ENCODE results near the gene TSEN54.

The TSEN54 gene

DNA sequence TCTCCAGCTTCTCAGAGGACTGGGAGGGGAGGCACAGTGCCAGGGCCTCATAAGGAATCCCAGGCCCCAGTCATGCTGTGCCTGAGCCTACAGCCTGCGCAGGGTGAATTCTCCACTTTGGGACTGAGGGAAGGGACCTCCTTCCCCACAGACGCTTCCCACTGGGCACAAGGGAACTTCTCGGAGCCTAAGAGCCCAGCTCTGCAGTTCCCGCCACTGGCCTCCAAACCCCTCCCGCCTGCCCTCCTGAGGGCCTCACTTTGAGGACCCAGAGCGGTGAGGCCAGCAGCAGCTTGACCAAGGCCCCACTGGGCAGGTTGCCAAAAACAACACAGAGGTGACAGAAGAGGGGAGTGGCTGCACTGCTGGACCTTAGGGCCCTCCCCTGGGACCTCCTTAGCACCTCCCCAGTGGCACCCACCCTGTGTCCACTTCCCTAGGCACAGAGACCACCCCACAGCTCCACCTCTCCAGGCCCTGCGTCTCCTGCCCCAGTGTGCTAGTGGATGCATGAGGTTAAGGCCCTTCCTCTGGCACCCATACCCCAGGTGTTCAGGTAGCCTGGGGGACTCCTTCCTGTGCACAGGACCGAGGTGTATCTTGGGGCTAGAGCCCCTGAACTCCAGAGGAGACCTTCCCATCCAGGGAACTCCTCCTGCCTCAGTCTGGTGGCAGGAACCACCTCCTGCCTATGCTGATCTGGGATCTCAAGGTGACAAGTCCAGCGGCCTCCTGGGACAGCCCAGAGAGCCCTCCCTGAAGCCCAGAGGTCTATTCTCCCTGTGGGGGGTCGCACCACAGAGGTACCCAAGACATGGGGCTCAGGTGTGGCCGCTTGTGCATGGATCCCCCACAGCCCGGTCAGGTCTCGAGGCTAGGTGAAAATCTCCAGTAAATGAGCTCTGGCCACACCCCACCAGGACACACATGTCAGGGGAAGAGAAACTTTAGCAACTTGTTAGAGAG lies 4.4 kb upstream of the TSEN54 start:
- H2AFZ ChIP-seq (ENCODE audit: low read depth, low read length, severe bottlenecking): no peak overlapping the region
- TF ChIP-seq CTCF (IDR thresholded peaks at IDR 0.05; ENCODE audit: insufficient read depth, low read length, poor library complexity, severe bottlenecking): no peak
- TF ChIP-seq EZH2phosphoT487 (conservative IDR thresholded peaks at IDR 0.05; ENCODE audit: low read length): no peak
- no peak overlapping the region for H3K4me2 ChIP-seq (ENCODE audit: low read depth, low read length, poor library complexity, severe bottlenecking)
- no peaks in the 10 kb centered on the region for H3K9me2 ChIP-seq (replicated peaks; ENCODE audit: insufficient read depth, low read length)
- H4K20me1 ChIP-seq (ENCODE audit: low read depth, low read length): no peaks in the 10 kb centered on the region
- H3F3A ChIP-seq (ENCODE audit: insufficient read depth): no peaks in the 10 kb centered on the region
- no peaks in the 10 kb centered on the region for H3K36me3 ChIP-seq (ENCODE audit: low read length)
- no peak overlapping the region for H3K9ac ChIP-seq (ENCODE audit: low read length)
- no peaks in the 10 kb centered on the region for H3K27me3 ChIP-seq (ENCODE audit: low read length)
- no peak overlapping the region for H3K4me3 ChIP-seq (ENCODE audit: insufficient read depth, low read length, poor library complexity, severe bottlenecking)
- no peaks in the 10 kb centered on the region for H3K9me3 ChIP-seq (ENCODE audit: insufficient read depth, low read length)
- H3K79me2 ChIP-seq (ENCODE audit: insufficient read depth, low read length): no peaks in the 10 kb centered on the region
- H3K27ac ChIP-seq (ENCODE audit: low read depth, low read length): no peak overlapping the region

DNA sequence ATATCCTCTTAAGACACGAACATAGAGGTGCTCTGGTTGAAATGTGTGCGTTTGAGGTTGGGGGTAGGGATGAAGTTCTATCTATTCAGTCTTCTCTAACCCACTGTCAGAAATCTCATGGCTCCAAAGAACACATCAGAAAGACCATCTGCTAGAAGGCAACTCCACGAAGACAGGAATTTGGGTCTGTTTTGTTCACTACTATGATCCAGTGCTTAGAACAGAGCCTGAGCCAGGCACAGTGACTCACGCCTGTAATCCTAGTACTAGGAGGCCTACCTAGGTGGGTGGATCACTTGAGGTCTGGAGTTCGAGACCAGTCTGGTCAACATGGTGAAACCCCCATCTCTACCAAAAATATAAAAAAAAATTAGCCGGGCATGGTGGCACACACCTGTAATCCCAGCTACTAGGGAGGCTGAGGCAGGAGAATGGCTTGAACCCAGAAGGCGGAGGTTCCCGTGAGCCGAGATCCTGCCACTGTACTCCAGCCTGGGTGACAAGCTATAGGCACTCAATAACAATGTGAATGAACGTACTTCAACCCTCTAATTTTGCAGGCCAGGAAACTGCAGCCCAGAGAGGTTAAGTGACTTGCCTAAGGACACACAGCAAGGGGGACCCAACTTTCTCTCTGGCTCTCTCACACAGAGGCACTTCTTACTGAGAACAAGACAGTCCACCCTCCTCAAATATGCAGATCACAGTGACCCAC lies 3.2 kb upstream of the TSEN54 start:
- Histone ChIP-seq H3K4me2 (ENCODE audit: low read depth, low read length, poor library complexity, severe bottlenecking) (no peak overlapping the region), H3K36me3 (ENCODE audit: low read length) (no peaks in the 10 kb centered on the region), H2AFZ (ENCODE audit: low read depth, low read length, severe bottlenecking) (no peak overlapping the region), H3K9me2 (replicated peaks; ENCODE audit: insufficient read depth, low read length) (no peaks in the 10 kb centered on the region), H3K27ac (ENCODE audit: low read depth, low read length) (no peak overlapping the region), H4K20me1 (ENCODE audit: low read depth, low read length) (no peaks in the 10 kb centered on the region), H3K27me3 (ENCODE audit: low read length) (no peaks in the 10 kb centered on the region), H3K9ac (ENCODE audit: low read length) (no peak overlapping the region), H3K4me3 (ENCODE audit: insufficient read depth, low read length, poor library complexity, severe bottlenecking) (no peak overlapping the region), H3K79me2 (ENCODE audit: insufficient read depth, low read length) (no peaks in the 10 kb centered on the region; the same call in 1 of the 2 replicates), H3K9me3 (ENCODE audit: insufficient read depth, low read length) (no peaks in the 10 kb centered on the region), H3F3A (ENCODE audit: insufficient read depth) (0 out of 2 replicates have a peak, but pooled peaks cover 3% of the 10 kb centered on the region)
- TF ChIP-seq EZH2phosphoT487 (conservative IDR thresholded peaks at IDR 0.05; ENCODE audit: low read length) (no peak), CTCF (IDR thresholded peaks at IDR 0.05; ENCODE audit: insufficient read depth, low read length, poor library complexity, severe bottlenecking) (no peak)

DNA sequence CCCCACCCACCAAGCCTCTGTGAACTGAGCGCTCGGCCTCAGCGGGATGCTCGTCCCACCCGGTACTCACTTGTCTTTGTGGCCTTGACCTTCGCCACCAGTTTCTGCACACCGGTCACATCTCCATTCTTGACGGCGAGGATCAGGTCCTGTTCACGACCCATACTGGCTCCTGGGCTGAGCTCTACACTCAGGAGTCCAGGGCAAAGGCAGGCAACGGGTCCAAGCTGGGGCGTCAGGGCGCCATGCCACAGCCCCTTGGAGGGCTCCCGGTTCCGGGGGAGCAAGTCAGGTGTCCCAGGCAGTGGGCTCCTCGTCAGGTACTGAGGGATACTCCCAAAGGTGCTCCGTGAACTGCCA lies 2.7 kb upstream of the TSEN54 start:
- H3K4me3 ChIP-seq (ENCODE audit: insufficient read depth, low read length, poor library complexity, severe bottlenecking): no peak overlapping the region
- no peaks in the 10 kb centered on the region for H3K27me3 ChIP-seq (ENCODE audit: low read length)
- no peak overlapping the region for H3K9ac ChIP-seq (ENCODE audit: low read length)
- TF ChIP-seq EZH2phosphoT487 (conservative IDR thresholded peaks at IDR 0.05; ENCODE audit: low read length): no peak
- H3K9me3 ChIP-seq (ENCODE audit: insufficient read depth, low read length): no peaks in the 10 kb centered on the region
- no peaks in the 10 kb centered on the region for H3K36me3 ChIP-seq (ENCODE audit: low read length)
- no peaks in the 10 kb centered on the region; the same call in 1 of the 2 replicates for H3K79me2 ChIP-seq (ENCODE audit: insufficient read depth, low read length)
- H3F3A ChIP-seq (ENCODE audit: insufficient read depth): 0 out of 2 replicates have a peak, but pooled peaks cover 8% of the 10 kb centered on the region
- H4K20me1 ChIP-seq (ENCODE audit: low read depth, low read length): no peaks in the 10 kb centered on the region
- H2AFZ ChIP-seq (ENCODE audit: low read depth, low read length, severe bottlenecking): no peak overlapping the region
- H3K9me2 ChIP-seq (replicated peaks; ENCODE audit: insufficient read depth, low read length): no peaks in the 10 kb centered on the region
- no peak overlapping the region for H3K4me2 ChIP-seq (ENCODE audit: low read depth, low read length, poor library complexity, severe bottlenecking)
- no peak overlapping the region for H3K27ac ChIP-seq (ENCODE audit: low read depth, low read length)
